Activated CD4-positive, alpha-beta T cell treated with anti-CD3 and anti-CD28 coated beads, Interleukin-2, Interleukin-4, amounts not matched to agents 100 ng/mL and 50 ng/mL, durations not matched to agents 16 hours and 8 hours (primary cell): ENCODE measurements around the gene BAG3.
"Not testable (repeated sequence)": the region's sequence is repeated elsewhere in the genome, so short reads cannot be mapped to it uniquely, and the experiment has no call there.

Experiments
- DNase-seq: peaks from one replicate; pipeline ENCODE4 v3.0.0-alpha.2; 2020; ENCODE audit warnings: low spot score

Gene BAG3

GRCh38 chr10:119640875-119641526, 10.2 kb upstream of the BAG3 start:
- DNase-seq = no peak

- peak; percentile 48 for DNase-seq
Measured at GRCh38 chr10:119642556-119643111, 8.5 kb upstream of the BAG3 start.

GRCh38 chr10:119643306-119644204, 7.6 kb upstream of the BAG3 start:
- DNase-seq = no peak

- no peak for DNase-seq
Measured at GRCh38 chr10:119644205-119644814, 6.9 kb upstream of the BAG3 start.

GRCh38 chr10:119644994-119645393, 6.2 kb upstream of the BAG3 start:
- no peak for DNase-seq

GRCh38 chr10:119650062-119650461, 1.1 kb upstream of the BAG3 start:
- DNase-seq = no peak

GRCh38 chr10:119651514-119652360, 557 bp downstream of the BAG3 start:
- DNase-seq = no peak

- peak; percentile 67 for DNase-seq
Measured at GRCh38 chr10:119652361-119652730, 1.2 kb downstream of the BAG3 start.

GRCh38 chr10:119653209-119653608, 2.0 kb downstream of the BAG3 start:
- peak; percentile 48 for DNase-seq

GRCh38 chr10:119653916-119654315, 2.7 kb downstream of the BAG3 start:
- DNase-seq = no peak

- DNase-seq = no peak
Measured at GRCh38 chr10:119654540-119654939, 3.4 kb downstream of the BAG3 start.

- DNase-seq = peak; percentile 70
Measured at GRCh38 chr10:119655566-119656001, 4.4 kb downstream of the BAG3 start.

- no peak for DNase-seq
Measured at GRCh38 chr10:119656760-119657159, 5.6 kb downstream of the BAG3 start.

- no peak for DNase-seq
Measured at GRCh38 chr10:119657725-119658124, 6.5 kb downstream of the BAG3 start.

- no peak for DNase-seq
Measured at GRCh38 chr10:119658274-119658673, 7.1 kb downstream of the BAG3 start.

- no peak for DNase-seq
Measured at GRCh38 chr10:119659951-119660350, 8.8 kb downstream of the BAG3 start.

- not testable (repeated sequence) for DNase-seq
Measured at GRCh38 chr10:119662076-119662605, 11.0 kb downstream of the BAG3 start.

GRCh38 chr10:119663866-119664698, 12.9 kb downstream of the BAG3 start:
- peak; percentile 54 for DNase-seq

GRCh38 chr10:119665901-119666708, 14.9 kb downstream of the BAG3 start:
- DNase-seq = no peak

- DNase-seq = no peak
Measured at GRCh38 chr10:119666709-119667004, 15.5 kb downstream of the BAG3 start.
